ENCODE data around the gene TJP2.

Gene TJP2

DNA sequence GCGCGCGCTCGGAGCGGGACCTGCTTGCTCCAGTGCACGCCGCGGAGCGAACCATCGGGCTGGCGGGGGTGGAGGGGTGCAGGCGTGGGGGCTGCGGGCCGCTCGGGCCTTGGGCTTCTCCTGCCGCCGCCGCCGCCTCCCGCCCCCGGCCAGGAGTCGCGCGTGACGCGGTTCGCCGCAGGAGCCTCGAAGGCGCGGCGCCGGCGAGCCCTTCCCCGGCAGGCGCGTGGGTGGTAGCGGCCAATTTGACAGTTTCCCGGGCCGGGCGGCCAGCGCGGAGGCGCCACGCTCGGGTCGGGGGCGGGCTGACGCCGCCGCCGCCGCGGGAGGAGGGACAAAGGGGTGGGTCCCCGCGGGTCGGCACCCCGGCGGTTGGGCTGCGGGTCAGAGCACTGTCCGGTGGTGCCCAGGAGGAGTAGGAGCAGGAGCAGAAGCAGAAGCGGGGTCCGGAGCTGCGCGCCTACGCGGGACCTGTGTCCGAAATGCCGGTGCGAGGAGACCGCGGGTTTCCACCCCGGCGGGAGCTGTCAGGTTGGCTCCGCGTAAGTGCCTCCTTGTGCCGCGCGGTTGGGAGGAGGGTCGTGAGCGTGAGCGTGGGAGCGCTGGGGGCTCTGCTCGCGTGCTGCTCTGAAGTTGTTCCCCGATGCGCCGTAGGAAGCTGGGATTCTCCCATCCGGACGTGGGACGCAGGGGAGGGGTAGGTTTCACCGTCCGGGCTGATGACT is at the start of gene TJP2:
Gene TJP2, plus strand, starts transcription at position 387 of the 725 bp plus-strand sequence. Its CDS starts 96 bp downstream, at position 483.
- peak within 1 kb of the TSS; percentile 85 for H3K4me3 ChIP-seq (ENCODE audit: low read depth, low read length)
- TF ChIP-seq, protein P1, sequence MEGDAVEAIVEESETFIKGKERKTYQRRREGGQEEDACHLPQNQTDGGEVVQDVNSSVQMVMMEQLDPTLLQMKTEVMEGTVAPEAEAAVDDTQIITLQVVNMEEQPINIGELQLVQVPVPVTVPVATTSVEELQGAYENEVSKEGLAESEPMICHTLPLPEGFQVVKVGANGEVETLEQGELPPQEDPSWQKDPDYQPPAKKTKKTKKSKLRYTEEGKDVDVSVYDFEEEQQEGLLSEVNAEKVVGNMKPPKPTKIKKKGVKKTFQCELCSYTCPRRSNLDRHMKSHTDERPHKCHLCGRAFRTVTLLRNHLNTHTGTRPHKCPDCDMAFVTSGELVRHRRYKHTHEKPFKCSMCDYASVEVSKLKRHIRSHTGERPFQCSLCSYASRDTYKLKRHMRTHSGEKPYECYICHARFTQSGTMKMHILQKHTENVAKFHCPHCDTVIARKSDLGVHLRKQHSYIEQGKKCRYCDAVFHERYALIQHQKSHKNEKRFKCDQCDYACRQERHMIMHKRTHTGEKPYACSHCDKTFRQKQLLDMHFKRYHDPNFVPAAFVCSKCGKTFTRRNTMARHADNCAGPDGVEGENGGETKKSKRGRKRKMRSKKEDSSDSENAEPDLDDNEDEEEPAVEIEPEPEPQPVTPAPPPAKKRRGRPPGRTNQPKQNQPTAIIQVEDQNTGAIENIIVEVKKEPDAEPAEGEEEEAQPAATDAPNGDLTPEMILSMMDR (IDR thresholded peaks at IDR 0.05; ENCODE audit: low read depth, low read length) = no peak

- TF ChIP-seq, protein P1 (IDR thresholded peaks at IDR 0.05; ENCODE audit: low read depth, low read length) = no peak
- H3K4me3 ChIP-seq (ENCODE audit: low read depth, low read length) = no peak overlapping the region
Measured at GRCh38 chr9:69130456-69131441, 43.3 kb upstream of the TJP2 start.

- H3K4me3 ChIP-seq (ENCODE audit: low read depth, low read length) = no peak overlapping the region
- TF ChIP-seq, protein P1 (IDR thresholded peaks at IDR 0.05; ENCODE audit: low read depth, low read length) = no peak
Measured at GRCh38 chr9:69131682-69132081, 42.4 kb upstream of the TJP2 start.

DNA sequence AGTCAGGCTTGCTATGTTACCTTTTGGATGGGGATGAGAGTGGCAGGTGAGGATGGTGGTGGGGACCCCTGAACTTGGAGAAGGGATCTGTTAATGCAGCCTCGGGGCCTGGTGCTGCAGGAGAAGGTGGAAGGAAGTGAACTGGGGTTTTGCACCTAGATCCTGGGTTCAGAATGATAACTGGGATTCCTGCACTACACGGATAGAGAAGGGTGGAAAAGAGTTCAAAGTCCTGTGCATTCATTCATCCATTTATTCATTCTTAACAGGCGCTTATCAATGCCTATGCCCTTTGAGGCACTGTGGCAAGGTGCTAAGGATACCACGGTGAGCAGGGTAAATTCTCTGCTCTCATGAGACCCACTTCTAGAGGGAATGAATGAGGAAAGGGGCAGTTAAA is 41.7 kb upstream of the TJP2 start:
- no peak overlapping the region for H3K4me3 ChIP-seq (ENCODE audit: low read depth, low read length)
- TF ChIP-seq, protein P1 (IDR thresholded peaks at IDR 0.05; ENCODE audit: low read depth, low read length) = no peak

GRCh38 chr9:69134412-69134811 is 39.7 kb upstream of the TJP2 start:
- TF ChIP-seq, protein P1 (IDR thresholded peaks at IDR 0.05; ENCODE audit: low read depth, low read length) = no peak
- no peak overlapping the region for H3K4me3 ChIP-seq (ENCODE audit: low read depth, low read length)

- H3K4me3 ChIP-seq (ENCODE audit: low read depth, low read length) = no peak overlapping the region
- TF ChIP-seq, protein P1 (IDR thresholded peaks at IDR 0.05; ENCODE audit: low read depth, low read length) = no peak
Measured at GRCh38 chr9:69136185-69136584, 37.9 kb upstream of the TJP2 start.
